GM19023 (cell line): Measurements from ENCODE around the gene MFF.

Experiments
- ATAC-seq: cut with Tn5 transposase; IDR thresholded peaks from one replicate; pipeline ENCODE4 v1.9.1; 2021; ENCODE audit warnings: mild to moderate bottlenecking, moderate library complexity; ENCODE audit not compliant: unreplicated experiment

MFF gene

DNA sequence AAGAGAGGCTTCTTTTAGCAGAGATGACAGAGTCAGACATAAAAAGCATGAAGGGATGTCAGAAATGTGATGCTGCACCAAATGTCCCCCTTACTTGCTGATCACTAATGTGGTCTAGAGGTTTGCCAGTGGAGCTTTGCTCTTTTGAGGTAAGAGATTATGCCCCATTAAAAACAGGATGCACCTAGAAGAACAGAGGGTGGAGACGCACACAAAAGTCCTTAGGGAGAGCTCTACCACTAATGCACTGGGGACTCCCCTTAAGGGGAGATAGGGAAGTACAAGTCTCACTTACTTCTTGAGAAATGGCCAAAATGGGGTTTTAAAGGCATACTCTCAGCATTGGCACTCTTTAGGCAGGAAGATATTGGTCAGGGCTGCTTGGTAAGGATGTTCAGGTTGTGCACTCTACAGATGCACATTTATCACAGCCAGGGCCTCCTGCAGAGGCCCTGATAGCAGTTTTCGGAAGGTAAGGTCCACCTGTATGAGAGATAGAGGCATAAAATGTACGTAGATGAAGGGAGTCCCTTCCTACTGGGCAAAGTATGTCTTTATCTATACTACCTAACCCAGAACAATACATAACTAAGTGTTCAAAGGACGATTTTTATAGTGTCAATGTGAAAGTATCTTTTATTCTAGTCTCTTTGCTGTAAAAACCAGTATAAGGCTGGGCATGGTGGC is 79.7 kb downstream of the MFF start:
- ATAC-seq, result no peak

DNA sequence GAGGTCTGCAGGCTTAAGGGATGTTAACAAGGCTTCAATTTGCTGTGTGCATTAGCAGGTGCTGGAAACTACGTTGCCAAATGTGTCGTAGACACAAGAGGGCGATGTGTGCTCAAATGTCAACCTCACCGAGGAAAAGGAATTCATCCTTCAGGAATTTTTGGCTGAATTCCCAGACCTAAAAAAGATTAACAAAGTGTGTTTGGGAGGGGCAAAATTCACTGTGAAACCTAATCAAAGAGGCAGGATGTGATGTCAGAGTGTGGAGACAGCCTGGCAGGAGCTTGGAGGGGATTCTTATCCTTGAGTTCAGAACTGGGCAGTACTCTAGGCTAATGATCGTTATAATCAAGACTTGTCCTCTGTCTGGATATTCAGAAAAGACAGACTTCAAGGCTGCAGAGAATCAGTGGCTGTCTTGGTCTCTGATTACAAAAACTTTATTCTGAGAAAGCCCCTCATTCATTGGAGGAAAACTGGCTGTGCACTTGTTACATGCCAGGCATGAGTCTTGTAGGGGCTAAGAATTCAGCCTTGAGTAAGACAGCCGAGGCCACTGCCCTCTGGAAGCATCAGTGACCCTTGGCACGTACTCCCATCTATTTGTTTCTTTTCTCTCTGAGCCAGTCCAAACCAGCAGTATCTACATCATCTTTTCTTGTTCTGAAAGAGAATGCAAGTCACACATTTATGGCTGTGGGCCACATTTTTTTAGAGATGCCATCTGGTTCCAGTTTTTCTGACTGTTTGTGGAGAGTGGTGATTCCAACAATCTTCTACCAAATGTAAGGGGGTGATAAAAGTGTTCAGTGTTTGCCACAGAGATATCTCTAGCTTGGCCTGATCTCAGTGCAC is 81.4 kb downstream of the MFF start:
- ATAC-seq, result peak; percentile 45
